DMS 273 (cell line): Measurements from ENCODE around the gene RERE.

ENCODE experiments used
- DNase-seq: peaks from one replicate; lab custom pipeline; 2025; ENCODE audit not compliant: unreplicated experiment; lab: John Stamatoyannopoulos, UW

RERE gene

GRCh38 chr1:8671306-8671917 lies 146.0 kb downstream of the RERE start:
- DNase-seq: peak; percentile 87

GRCh38 chr1:8670371-8670818 lies 147.0 kb downstream of the RERE start:
- no peak for DNase-seq

DNA sequence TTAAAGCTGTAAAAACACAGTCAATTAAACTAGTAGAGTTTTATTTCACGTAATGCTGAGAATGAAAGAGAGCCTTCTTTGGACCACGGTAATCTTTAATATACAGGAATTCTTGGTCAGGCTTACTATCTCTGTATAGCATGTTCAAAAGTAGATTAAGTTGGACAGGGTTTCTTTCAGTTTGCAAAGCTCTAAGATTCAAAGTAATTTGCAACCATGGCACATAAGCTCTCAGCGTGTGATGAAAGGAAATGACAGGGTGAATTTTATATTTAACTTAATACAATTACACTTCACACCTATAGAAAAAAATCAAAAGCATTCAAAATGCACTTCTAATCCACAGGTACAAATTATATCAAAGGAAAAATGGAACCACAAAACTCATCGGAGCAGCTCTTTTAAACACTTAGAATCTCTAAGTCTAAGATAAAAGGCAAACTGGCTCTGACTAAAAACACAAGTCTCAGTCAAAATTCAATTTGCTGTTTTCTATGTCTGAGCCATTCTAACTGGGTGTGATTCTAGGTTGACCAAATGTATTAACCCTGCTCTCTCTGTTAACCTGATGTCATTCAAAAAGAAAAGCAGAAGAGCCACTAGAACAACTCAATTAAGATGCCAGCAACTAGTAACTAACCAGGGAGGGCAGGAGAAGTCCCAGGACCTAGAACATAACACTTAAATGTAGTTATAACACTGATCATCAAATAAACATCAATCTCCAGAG lies 147.7 kb downstream of the RERE start:
- no peak for DNase-seq

- DNase-seq: no peak
Measured at GRCh38 chr1:8667869-8668594, 149.4 kb downstream of the RERE start.

- DNase-seq: no peak
Measured at GRCh38 chr1:8666389-8667167, 150.9 kb downstream of the RERE start.

GRCh38 chr1:8665833-8666232 lies 151.6 kb downstream of the RERE start:
- no peak for DNase-seq

GRCh38 chr1:8664887-8665286 lies 152.6 kb downstream of the RERE start:
- no peak for DNase-seq

DNA sequence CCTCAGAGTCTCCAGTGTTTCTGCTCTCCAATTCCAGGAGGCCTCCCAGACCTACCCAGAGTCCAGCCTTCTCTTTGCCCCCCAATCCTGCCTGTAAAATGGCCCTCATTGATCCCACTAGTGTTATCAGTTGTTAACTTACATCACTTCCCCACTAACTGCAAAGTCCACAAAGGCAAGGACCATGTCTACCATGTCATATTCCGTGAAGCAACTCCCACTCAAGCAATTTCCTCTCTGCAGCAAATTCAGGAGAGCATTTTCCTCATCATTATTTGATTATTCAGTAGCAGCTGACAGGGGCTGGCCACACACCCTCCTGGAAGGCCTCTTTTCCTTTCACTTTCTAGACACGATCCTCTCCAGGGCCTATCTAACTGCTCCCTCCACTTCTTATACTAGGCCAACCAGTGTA lies 153.5 kb downstream of the RERE start:
- DNase-seq: peak; percentile 23

GRCh38 chr1:8663090-8663802 lies 154.2 kb downstream of the RERE start:
- peak; percentile 31 for DNase-seq

DNA sequence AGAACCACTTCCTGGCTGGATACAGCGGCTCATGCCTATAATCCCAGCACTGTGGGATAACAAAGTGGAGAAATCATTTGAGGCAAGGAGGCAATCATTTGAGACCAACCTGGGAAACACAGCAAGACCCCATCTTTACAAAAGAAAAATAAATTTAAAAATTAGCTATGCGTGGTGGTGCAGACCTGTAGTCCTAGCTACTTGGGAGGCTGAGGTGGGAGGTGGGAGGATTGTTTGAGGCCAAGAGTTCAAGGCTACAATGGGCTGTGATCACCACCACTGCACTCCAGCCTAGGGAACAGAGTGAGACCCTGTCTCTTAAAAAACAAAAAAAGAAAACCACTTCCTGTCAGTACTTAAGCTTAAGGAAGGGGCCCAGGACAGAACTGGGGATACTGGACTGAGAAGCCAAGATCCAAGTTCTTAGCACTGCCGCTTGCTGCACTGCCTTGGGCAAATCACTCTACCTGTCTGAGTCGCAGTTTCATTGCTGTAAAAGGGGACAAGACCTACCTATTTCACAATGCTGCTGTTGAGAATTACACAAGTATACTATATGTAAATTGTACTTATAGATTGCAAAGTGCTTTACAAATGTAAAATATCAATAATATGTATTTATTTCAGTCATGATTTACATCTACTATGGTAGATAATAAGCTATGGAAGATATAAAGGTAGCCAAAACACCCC lies 154.9 kb downstream of the RERE start:
- no peak for DNase-seq

DNA sequence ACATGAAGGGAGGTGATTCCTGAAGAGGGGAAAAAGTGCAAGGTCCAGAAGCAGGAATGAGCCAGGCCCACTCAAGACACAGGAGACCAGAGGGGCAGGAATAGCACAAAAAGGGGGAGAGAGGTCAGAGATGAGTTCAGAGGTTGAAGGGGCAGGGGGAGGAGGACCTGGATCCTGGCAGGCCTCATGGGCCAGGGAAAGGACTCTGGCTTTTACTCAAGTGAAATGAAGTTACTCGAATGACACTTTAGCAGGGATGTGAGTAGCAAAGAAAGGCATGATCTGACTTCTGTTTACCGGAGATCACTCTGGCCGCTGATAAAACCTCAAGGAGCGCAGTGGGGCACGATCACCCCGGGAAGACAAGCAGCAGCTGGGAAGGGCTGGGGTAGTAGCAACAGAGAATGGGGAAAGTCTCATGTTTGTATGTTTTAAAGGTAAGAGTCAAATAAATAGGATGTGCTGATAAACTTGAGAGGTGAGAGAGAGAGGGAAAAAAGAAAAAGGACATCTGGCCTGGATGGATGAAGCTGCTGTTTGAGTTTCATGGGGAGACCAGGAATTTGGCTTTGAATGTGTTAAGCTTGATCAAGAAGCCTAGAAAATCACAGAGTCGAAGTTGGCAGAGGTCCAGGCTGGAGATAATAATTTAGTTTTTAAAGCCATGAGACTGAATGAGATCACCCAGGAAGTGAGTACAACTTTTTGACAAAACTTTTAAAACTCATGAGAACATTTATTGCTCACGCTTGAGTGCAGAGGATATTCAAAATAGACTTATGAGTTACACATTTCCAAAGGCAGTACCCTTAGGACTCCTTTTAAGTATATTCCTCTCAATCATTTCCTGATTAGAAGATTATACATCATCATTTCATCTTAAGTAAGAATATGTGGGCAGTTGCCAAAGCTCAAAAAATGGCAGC lies 156.0 kb downstream of the RERE start:
- DNase-seq: peak; percentile 58

GRCh38 chr1:8660411-8660828 lies 157.0 kb downstream of the RERE start:
- peak; percentile 48 for DNase-seq

DNA sequence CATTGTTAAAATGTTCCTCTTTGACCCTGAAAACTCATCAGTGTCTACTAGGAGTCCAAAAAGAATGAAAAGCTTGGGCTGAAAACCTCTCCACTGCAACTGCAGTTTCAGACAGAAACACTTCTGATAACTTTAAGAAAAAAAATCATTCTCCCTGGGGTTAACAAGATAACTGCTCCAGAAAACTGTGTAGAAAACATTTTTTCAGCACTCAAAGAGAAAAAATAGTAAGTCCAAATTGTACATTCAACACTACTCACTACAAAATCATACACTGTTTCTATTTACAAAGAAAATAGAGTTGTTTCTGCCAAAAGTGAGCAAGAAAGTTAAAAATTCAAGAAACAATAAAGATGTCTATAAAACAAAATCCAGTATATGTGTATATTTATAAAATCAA lies 157.8 kb downstream of the RERE start:
- DNase-seq: no peak

GRCh38 chr1:8653878-8654277 lies 163.6 kb downstream of the RERE start:
- DNase-seq: no peak

DNA sequence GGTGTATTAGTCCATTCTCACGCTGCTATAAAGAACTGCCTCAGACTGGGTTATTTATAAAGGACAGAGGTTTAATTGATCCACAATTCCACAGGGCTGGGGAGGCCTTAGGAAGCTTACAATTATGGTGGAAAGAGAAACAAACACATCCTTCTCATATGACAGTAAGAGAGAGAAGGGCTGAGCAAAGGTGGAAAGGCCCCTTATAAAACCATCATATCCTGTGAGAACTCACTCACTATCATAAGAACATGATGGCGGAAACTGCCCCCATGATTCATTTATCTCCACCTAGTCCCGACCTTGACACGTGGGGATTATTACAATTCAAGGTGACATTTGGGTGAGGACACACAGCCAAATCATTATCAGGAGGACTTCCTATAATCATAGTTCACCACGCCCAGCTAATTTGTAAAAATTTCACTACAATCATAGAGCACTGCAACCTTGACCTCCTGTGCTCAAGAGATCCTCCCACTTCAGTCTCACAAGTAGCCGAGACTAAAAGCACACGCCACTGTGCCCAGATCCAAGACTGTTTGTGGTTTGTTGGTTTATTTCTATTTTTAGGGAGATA lies 164.9 kb downstream of the RERE start:
- DNase-seq: no peak

DNA sequence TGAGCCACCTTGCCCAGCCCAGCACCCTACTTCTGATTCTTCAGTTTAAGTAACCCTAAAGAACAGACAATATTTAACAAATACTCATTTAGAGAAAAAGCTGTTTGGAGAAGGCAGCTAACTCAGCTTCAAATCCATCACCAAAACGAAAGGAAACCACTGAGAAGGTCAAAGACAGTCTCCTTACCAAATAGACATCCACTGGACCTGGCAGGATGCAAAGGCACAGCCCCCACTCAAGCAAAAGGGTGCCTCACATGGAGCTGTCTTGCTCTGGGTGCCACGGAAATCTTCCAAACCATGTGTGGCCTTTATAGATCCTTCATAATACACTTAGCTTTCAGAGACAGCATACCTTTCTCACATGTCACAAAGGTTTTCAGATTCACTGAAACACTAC lies 165.5 kb downstream of the RERE start:
- no peak for DNase-seq

DNA sequence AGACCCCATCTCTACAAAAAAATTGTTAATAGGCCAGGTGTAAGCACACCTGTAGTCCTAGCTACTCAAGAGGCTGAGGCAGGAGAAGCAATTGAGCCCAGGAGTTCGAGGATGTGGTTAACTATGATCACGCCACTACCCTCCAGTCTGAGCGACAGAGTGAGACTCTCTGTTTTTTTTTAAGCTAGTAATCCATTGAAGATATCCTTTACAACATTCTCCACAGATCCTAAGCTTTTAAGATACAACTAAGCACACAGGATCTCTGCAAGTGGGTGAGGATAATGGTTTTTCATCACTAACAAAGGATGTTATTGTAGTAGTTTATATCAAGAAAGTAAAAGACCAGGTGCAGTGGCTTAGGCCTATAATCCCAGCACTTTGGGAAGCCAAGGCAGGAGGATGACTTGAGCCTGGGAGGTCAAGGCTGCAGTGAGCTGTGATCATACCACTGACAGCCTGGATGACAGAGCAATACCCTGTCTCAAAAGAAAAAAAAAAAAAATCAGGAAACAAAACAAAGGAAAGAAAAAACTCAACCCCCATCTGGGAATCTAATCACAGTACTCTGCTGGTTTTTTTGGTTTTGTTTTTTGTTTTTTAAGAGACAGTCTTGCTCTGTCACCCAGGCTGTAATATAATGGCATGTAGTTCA lies 166.1 kb downstream of the RERE start:
- DNase-seq: no peak

DNA sequence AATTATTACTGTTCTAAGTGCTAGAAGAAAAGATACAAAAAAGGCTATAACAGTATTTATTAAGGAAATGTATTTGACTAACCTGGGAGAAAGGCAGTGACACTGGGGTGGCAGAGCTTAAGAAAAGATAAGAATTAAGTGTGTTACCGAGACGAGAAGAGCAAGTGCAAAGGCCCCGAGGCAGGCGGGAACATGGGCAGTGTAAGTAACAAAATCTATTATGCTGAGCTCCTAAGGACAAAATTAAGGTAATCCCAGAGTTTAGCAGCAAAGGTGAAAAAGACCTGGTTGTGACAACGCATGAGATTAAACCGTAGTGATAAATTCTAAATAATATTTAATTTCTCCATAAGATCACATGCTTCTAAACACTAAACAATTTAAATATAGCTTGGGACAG lies 167.6 kb downstream of the RERE start:
- no peak for DNase-seq
